WI38 (cell line): Measurements from ENCODE around the gene RAMACL.

Experiments used
- H3K4me3 ChIP-seq: 2 replicates; pipeline ENCODE4 v1.5.1; 2011; ENCODE audit warnings: low read depth, mild to moderate bottlenecking, control low read depth, low read length
- TF ChIP-seq, protein P1 (sequence below): IDR thresholded peaks from 2 replicates; pipeline ENCODE4 v1.5.1; 2012; ENCODE audit warnings: low read depth, mild to moderate bottlenecking, control low read depth, low read length

Gene RAMACL

GRCh38 chr6:166600931-166601330 is 14.5 kb upstream of the RAMACL start:
- H3K4me3 ChIP-seq = no peak overlapping the region
- TF ChIP-seq, protein P1, sequence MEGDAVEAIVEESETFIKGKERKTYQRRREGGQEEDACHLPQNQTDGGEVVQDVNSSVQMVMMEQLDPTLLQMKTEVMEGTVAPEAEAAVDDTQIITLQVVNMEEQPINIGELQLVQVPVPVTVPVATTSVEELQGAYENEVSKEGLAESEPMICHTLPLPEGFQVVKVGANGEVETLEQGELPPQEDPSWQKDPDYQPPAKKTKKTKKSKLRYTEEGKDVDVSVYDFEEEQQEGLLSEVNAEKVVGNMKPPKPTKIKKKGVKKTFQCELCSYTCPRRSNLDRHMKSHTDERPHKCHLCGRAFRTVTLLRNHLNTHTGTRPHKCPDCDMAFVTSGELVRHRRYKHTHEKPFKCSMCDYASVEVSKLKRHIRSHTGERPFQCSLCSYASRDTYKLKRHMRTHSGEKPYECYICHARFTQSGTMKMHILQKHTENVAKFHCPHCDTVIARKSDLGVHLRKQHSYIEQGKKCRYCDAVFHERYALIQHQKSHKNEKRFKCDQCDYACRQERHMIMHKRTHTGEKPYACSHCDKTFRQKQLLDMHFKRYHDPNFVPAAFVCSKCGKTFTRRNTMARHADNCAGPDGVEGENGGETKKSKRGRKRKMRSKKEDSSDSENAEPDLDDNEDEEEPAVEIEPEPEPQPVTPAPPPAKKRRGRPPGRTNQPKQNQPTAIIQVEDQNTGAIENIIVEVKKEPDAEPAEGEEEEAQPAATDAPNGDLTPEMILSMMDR = no peak

DNA sequence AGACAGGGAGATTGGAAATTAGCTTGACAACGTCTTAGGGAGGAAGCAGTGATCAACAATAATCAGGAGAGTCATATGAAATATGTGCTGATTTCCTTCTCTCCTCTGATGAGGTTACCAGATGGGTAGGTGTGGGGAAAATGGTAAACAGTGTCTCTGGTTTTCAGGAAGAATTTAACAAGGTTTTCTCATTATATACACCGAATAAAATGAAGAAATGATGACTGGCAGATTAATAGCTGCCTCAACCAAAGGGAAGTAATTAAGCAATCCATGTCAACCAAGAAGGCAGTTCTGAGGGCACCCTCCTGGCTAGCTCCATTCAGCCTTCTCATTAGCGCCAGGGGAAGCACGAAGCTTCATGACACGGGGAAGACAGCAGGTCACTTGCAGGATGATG is 12.7 kb upstream of the RAMACL start:
- TF ChIP-seq, protein P1 = no peak
- no peak overlapping the region for H3K4me3 ChIP-seq

DNA sequence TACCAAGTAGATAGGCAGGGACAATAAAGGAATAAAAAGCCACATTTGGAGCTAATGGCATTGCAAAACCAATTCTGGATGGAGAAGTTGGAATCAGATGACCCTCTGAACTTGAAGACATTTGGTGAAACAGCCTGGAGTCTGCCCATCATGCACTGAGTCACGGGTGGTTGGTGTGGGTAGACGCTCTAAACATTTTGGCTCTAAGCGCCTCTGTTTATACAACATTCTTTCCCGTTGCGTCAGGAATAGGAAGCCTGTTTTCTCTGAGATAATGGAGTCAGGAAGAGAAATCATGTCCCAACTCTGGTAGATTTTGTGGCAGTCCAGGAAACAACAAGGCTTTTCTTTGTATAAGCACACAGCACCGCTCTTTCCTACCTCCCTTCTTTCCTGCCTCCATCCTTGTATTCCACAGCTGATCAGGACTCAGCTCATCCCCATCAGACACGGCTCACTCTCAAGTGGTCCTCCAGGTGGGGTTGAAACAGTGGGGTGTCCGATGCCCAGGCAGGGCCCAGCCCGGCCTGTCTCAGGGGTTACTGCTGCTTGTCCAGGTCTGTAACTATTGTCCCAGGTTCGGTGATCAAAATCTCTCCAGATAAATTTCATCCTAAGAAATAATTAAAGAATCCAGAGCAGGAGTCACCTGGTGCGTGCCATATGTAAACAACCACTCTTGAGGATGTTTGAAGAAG is 12.1 kb upstream of the RAMACL start:
- TF ChIP-seq, protein P1 = no peak
- H3K4me3 ChIP-seq = no peak overlapping the region

- TF ChIP-seq, protein P1 = no peak
- H3K4me3 ChIP-seq = no peak overlapping the region
Observed at GRCh38 chr6:166597711-166598440, 11.4 kb upstream of the RAMACL start.

DNA sequence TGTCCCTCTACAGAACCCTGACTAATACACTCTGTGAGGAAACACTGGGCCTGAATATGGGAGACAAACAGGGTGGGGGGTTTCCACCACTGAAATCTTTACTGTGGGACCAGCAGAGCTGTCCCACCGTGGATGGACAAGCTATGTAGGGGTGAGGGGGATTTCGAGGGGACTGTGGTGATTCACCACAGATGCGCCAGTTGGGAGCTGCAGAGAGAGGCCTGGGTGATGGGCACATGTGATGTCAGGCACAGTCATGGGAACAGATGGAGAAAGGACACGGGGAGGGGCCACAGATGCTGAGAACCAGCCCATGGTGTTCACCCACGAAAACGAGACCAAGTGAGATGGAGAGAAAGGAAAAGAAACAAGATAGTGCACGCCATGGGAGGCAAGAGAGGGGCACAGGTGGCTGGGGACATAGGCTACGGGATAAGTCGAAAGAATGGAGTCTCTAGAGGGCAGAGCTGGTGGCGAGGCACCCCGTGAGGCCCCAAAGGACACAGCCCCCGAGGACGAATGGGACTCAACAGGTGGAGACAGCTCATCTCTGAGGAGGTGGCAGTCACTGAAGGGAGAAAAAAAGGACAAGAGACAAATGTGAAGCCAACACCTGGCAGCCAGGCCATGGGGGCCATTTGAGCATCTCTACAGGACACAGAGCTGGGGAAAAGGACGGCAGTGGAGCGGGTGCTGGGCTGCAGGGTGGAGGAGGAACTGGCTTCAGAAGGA is 10.5 kb upstream of the RAMACL start:
- TF ChIP-seq, protein P1 = no peak
- H3K4me3 ChIP-seq = no peak overlapping the region

DNA sequence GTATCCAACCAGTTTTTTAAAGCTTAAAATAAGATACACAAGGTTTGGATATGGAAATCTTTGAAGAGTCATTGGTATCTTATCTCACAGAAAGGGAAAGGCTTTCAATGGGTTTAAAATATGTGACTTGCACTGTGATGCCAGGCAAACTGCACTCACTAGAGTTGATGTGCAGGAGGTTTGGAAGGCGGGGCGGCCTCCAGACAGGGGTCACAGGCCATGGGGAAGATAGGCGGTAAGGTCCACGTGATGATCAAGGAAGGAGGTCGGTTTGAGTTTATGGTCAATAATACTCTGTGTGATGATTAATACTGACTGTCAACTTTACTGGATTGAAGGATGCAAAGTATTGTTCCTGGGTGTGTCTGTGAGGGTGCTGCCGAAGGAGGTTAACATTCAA is 9.5 kb upstream of the RAMACL start:
- no peak overlapping the region for H3K4me3 ChIP-seq
- TF ChIP-seq, protein P1 = no peak
